Vagina (tissue), 2 donors: ENCODE results near the gene FHIT.

Source experiments
- CTCF ChIP-seq, 3 experiments: fragments of 450-650 bp in 2 of 3; fragments of 200-600 bp in 1 of 3; sonication (generic) in 1 of 3; IDR thresholded peaks; one replicate each; pipeline ENCODE4 v1.5.1; 2017 to 2019; ENCODE audit warnings: antibody characterized with exemption in 3 of 3, mild to moderate bottlenecking in 2 of 3, moderate library complexity in 2 of 3
- POLR2A ChIP-seq, 2 donors: fragments of 450-650 bp; IDR thresholded peaks; one replicate each; pipeline ENCODE4 v1.6.1; 2017; ENCODE audit warnings: antibody characterized with exemption in 2 of 2, mild to moderate bottlenecking in 2 of 2, moderate library complexity in 2 of 2
- POLR2AphosphoS5 ChIP-seq, 2 donors: sonication (generic); formaldehyde crosslinking; IDR thresholded peaks; one replicate each; pipeline ENCODE4 v1.9.0; 2017; ENCODE audit warnings: antibody characterized with exemption in 2 of 2, mild to moderate bottlenecking in 2 of 2, low read depth in 1 of 2; ENCODE audit not compliant: insufficient read depth in 1 of 2

GRCh38 chr3:60277361-60277800 is 973.9 kb downstream of the FHIT start:
- TF ChIP-seq CTCF (IDR thresholded peaks at IDR 0.05): no peak
- TF ChIP-seq POLR2AphosphoS5 (IDR thresholded peaks at IDR 0.05; ENCODE audit: insufficient read depth in 1 of 2, low read depth in 1 of 2): no peak
- TF ChIP-seq POLR2A (IDR thresholded peaks at IDR 0.05): no peak
